Panc1 (cell line): Measurements from ENCODE around the gene SYCP3. TPM values are rescaled to one million over a fixed set of nuclear protein-coding genes. Genes with fewer than 3 reads are reported as not detected.
A peak's percentile ranks its signal among the peaks of the same experiment; 100 is the strongest.

ENCODE experiments used
- ATAC-seq: fragments of 200-7000 bp; cut with Tn5 transposase; 2 replicates; pipeline ENCODE4 v1.9.1; 2020; ENCODE audit warnings: mild to moderate bottlenecking, moderate library complexity
- BruUV-seq: library from RNA; stranded (reverse); fragments of 400-500 nt; replicated peaks from 2 replicates; lab custom pipeline; 2021; lab: Mats Ljungman, UMichigan
- CTCF ChIA-PET: fragments of 300-600 bp; sonication (Branson Sonifier 250); formaldehyde crosslinking; loops from one replicate; lab custom pipeline; 2022; ENCODE audit warnings: antibody characterized with exemption; lab: Charles Lee
- POLR2A ChIA-PET: fragments of 300-600 bp; sonication (Branson Sonifier 250); formaldehyde crosslinking; loops from one replicate; lab custom pipeline; 2022; ENCODE audit warnings: antibody characterized with exemption; lab: Charles Lee
- DNase-seq: peaks from one replicate; pipeline ENCODE4 v3.0.0-alpha.2; 2010; ENCODE audit warnings: low read depth, low spot score
- H3K27ac ChIP-seq: 2 replicates; pipeline ENCODE4 v1.5.1; 2011; ENCODE audit warnings: mild to moderate bottlenecking, low read length, inconsistent platforms
- H3K27me3 ChIP-seq: fragments of 200-500 bp; sonication (Bioruptor generic); 2 replicates; pipeline ENCODE4 v1.6.0; 2014; ENCODE audit warnings: low read length, inconsistent platforms; ENCODE audit not compliant: control insufficient read depth, insufficient read depth
- H3K36me3 ChIP-seq: fragments of 200-500 bp; sonication (Bioruptor generic); 2 replicates; pipeline ENCODE4 v1.5.1; 2014; ENCODE audit warnings: inconsistent platforms, mild to moderate bottlenecking, low read length, moderate library complexity; ENCODE audit not compliant: control insufficient read depth, insufficient read depth
- H3K4me1 ChIP-seq: 2 replicates; pipeline ENCODE4 v1.5.1; 2011; ENCODE audit warnings: inconsistent platforms, mild to moderate bottlenecking, low read length, moderate library complexity; ENCODE audit not compliant: control insufficient read depth, insufficient read depth
- H3K4me3 ChIP-seq, 2 experiments: 2 replicates each; pipeline ENCODE4 v1.5.1; 2011 to 2012; ENCODE audit warnings: low read depth in 2 of 2, low read length in 2 of 2, mild to moderate bottlenecking in 2 of 2, inconsistent platforms in 1 of 2, moderate library complexity in 1 of 2
- H3K9me3 ChIP-seq: fragments of 200-500 bp; sonication (Bioruptor generic); 2 replicates; pipeline ENCODE4 v1.5.1; 2014; ENCODE audit warnings: low read depth, mild to moderate bottlenecking, inconsistent platforms, low read length, moderate library complexity; ENCODE audit not compliant: control insufficient read depth, insufficient read depth
- POLR2AphosphoS5 ChIP-seq: IDR thresholded peaks from 2 replicates; pipeline ENCODE4 v1.6.1; 2012; ENCODE audit warnings: mild to moderate bottlenecking, low read depth, low read length, moderate library complexity
- SIN3A ChIP-seq: IDR thresholded peaks from 2 replicates; pipeline ENCODE4 v1.6.1; 2012; ENCODE audit warnings: low read depth, mild to moderate bottlenecking, low read length, moderate library complexity, borderline replicate concordance; ENCODE audit not compliant: insufficient read depth
- TCF7L2 ChIP-seq: IDR thresholded peaks from 2 replicates; pipeline ENCODE4 v1.6.1; 2011; ENCODE audit warnings: mild to moderate bottlenecking, low read depth, low read length, inconsistent platforms
- in situ Hi-C: cut with HindIII; loops from 2 replicates; pipeline ENCODE4 v1.10.0; 2016; ENCODE audit warnings: low sequenced_read_pairs, low pct_unique_long_range_greater_than_20kb
- intact Hi-C: fragments of 100-400 bp; cut with micrococcal nuclease; formaldehyde crosslinking; loops from one replicate; pipeline ENCODE4 v1.10.0; 2022; ENCODE audit not compliant: unreplicated experiment
- total RNA-seq: library from RNA; stranded (reverse); gene quantifications from one replicate; pipeline ENCODE4 v1.2.1, GENCODE V29; 2021; ENCODE audit not compliant: unreplicated experiment
- TF ChIP-seq, protein P1 (sequence below): fragments of 450-650 bp; IDR thresholded peaks from 2 replicates; pipeline ENCODE4 v1.5.1; 2017; ENCODE audit warnings: mild to moderate bottlenecking
- TF ChIP-seq, protein P2 (sequence below), 2 experiments: IDR thresholded peaks; 2 replicates each; pipeline ENCODE4 v1.6.1; 2011 to 2012; ENCODE audit warnings: low read depth in 2 of 2, control low read depth in 1 of 2, low read length in 1 of 2, mild to moderate bottlenecking in 1 of 2, moderate library complexity in 1 of 2; ENCODE audit not compliant: insufficient read depth in 1 of 2

The SYCP3 gene
- total RNA-seq, 1 experiment from 2014 or later: not detected

DNA sequence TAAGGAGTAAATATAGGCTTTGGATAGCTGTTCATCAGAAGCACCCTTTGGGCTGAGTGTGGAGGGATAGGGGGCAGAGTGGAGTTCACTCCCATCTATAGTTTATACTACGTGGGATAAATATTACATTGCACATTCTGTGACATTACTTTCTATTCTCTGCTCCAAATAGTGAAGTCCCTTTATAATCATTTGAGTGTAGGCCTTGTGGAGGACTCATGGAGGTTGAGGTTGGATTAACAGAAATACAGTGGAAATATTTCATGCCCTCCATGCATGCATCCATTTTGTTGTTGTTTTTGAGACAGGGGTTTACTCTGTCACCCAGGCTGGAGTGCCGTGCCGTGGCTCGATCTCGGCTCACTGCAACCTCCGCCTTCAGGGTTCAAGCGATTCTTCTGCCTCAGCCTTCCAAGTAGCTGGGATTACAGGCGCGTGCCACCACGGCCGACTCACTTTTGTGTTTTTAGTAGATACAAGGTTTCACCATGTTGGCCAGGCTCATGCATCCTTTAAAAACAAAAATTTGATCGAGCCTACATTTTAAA lies 40.4 kb downstream of the SYCP3 start:
- no peak for TF ChIP-seq POLR2AphosphoS5
- TF ChIP-seq, protein P1, sequence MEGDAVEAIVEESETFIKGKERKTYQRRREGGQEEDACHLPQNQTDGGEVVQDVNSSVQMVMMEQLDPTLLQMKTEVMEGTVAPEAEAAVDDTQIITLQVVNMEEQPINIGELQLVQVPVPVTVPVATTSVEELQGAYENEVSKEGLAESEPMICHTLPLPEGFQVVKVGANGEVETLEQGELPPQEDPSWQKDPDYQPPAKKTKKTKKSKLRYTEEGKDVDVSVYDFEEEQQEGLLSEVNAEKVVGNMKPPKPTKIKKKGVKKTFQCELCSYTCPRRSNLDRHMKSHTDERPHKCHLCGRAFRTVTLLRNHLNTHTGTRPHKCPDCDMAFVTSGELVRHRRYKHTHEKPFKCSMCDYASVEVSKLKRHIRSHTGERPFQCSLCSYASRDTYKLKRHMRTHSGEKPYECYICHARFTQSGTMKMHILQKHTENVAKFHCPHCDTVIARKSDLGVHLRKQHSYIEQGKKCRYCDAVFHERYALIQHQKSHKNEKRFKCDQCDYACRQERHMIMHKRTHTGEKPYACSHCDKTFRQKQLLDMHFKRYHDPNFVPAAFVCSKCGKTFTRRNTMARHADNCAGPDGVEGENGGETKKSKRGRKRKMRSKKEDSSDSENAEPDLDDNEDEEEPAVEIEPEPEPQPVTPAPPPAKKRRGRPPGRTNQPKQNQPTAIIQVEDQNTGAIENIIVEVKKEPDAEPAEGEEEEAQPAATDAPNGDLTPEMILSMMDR: peak; percentile 55; the same call in 1 of the 2 replicates
- ATAC-seq: 0 out of 2 replicates have a peak, but pooled peaks have one; percentile 42
- POLR2A ChIA-PET: no interaction called here
- no TSS peak for BruUV-seq
- Histone ChIP-seq H3K4me1 (peaks cover 41% of the 10 kb centered on the region), H3K9me3 (no peaks in the 10 kb centered on the region), H3K36me3 (peaks cover 3% of the 10 kb centered on the region), H3K4me3 (peak overlapping the region; percentile 92 to 94), H3K27me3 (no peaks in the 10 kb centered on the region), H3K27ac (peak overlapping the region; percentile 72)
- intact Hi-C loops: loop anchor here (10.0 kb wide), 1 partner anchor 284 kb away; no protein-coding TSS in a partner anchor
- no peak for DNase-seq
- in situ Hi-C loops: no loop called here
- CTCF ChIA-PET: no interaction called here

DNA sequence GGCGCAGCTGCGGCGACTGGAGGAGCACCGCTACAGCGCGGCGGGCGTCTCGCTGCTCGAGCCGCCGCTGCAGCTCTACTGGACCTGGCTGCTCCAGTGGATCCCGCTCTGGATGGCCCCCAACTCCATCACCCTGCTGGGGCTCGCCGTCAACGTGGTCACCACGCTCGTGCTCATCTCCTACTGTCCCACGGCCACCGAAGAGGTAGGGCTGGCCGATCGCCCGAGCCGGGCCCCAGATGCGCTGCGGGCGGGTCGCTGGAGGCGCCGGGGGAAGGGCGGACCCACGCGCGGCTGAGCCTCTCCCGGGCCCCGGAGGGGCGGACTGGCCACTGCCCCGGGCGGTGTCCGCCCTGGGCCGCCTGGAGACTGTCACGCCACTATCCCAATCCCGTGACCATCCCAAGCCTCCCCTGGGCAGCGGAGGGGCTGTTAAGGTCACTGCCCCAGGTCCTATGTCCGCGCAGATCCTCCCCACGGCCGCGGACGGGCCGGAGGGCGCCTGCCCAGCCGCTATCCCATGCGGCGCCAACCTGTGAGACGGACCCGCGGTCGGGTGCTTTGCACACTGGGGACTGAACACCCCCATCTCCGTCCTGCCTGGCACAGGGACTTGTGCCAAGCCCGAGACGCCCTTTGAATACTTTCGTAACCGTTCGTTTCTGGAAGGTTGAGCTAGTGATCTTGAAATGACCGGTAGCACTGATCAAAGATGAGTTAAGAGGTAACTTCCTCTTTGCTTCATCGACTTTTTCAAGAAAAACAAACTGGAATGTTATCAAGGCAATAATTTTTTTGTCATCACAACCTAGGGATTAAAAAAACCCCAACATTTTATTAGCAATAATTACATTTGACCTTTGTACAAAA lies 41.1 kb downstream of the SYCP3 start:
- Histone ChIP-seq H3K36me3 (peaks cover 3% of the 10 kb centered on the region), H3K4me1 (peaks cover 36% of the 10 kb centered on the region), H3K27ac (peak overlapping the region; percentile 72), H3K9me3 (no peaks in the 10 kb centered on the region), H3K4me3 (peak overlapping the region; percentile 92 to 94), H3K27me3 (no peaks in the 10 kb centered on the region)
- peak; percentile 67 for ATAC-seq
- TF ChIP-seq SIN3A (no peak), POLR2AphosphoS5 (no peak), TCF7L2 (no peak)
- TF ChIP-seq, protein P1: no peak
- TF ChIP-seq, protein P2, sequence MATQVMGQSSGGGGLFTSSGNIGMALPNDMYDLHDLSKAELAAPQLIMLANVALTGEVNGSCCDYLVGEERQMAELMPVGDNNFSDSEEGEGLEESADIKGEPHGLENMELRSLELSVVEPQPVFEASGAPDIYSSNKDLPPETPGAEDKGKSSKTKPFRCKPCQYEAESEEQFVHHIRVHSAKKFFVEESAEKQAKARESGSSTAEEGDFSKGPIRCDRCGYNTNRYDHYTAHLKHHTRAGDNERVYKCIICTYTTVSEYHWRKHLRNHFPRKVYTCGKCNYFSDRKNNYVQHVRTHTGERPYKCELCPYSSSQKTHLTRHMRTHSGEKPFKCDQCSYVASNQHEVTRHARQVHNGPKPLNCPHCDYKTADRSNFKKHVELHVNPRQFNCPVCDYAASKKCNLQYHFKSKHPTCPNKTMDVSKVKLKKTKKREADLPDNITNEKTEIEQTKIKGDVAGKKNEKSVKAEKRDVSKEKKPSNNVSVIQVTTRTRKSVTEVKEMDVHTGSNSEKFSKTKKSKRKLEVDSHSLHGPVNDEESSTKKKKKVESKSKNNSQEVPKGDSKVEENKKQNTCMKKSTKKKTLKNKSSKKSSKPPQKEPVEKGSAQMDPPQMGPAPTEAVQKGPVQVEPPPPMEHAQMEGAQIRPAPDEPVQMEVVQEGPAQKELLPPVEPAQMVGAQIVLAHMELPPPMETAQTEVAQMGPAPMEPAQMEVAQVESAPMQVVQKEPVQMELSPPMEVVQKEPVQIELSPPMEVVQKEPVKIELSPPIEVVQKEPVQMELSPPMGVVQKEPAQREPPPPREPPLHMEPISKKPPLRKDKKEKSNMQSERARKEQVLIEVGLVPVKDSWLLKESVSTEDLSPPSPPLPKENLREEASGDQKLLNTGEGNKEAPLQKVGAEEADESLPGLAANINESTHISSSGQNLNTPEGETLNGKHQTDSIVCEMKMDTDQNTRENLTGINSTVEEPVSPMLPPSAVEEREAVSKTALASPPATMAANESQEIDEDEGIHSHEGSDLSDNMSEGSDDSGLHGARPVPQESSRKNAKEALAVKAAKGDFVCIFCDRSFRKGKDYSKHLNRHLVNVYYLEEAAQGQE (IDR thresholded peaks at IDR 0.05; ENCODE audit: insufficient read depth in 1 of 2, low read depth in 2 of 2, low read length in 1 of 2): no peak
- ChIA-PET CTCF (no interaction called here), POLR2A (no interaction called here)
- BruUV-seq: no TSS peak
- intact Hi-C loops: loop anchor here (10.0 kb wide), 1 partner anchor 283 kb away; no protein-coding TSS in a partner anchor
- in situ Hi-C loops: no loop called here
- no peak for DNase-seq
